Ishikawa (cell line): ENCODE measurements around the gene MOGAT2.

ENCODE experiments used
- EGR1 ChIP-seq: IDR thresholded peaks from 2 replicates; pipeline ENCODE4 v1.6.1; 2012
- EP300 ChIP-seq: IDR thresholded peaks from 2 replicates; pipeline ENCODE4 v1.6.1; 2012; ENCODE audit warnings: borderline replicate concordance
- MAX ChIP-seq: IDR thresholded peaks from 2 replicates; pipeline ENCODE4 v1.6.1; 2012
- RAD21 ChIP-seq: IDR thresholded peaks from 2 replicates; pipeline ENCODE4 v1.6.1; 2012; ENCODE audit warnings: low read depth
- REST ChIP-seq: IDR thresholded peaks from 2 replicates; pipeline ENCODE4 v1.6.1; 2012; ENCODE audit warnings: low read depth, mild to moderate bottlenecking
- TCF12 ChIP-seq: IDR thresholded peaks from 2 replicates; pipeline ENCODE4 v1.6.1; 2012; ENCODE audit warnings: low read depth

GRCh38 chr11:75721852-75722668, 4.4 kb downstream of the MOGAT2 start:
- TF ChIP-seq RAD21 (no peak), EGR1 (no peak), MAX (no peak), REST (no peak), EP300 (no peak), TCF12 (no peak)
